ENCODE results near the gene DEPDC1. TPM values are rescaled to one million over a fixed set of nuclear protein-coding genes. Genes with fewer than 3 reads are reported as not detected.

The DEPDC1 gene
- total and polyA plus RNA-seq, 2 donors (not counting 1 experiment from before 2014, with no cell fraction given): 0.03 to 0.07 TPM

- H3K9me3 Mint-ChIP-seq (ENCODE audit: insufficient read depth): no peaks in the 10 kb centered on the region
- ATAC-seq (ENCODE audit: low read depth) (no peak), DNase-seq (no peak)
- ChIA-PET POLR2A (no interaction called here), CTCF (no interaction called here)
- H4K20me1 ChIP-seq (ENCODE audit: control insufficient read depth, insufficient read depth, low read length, poor library complexity, severe bottlenecking): no peaks in the 10 kb centered on the region
- WGBS (ENCODE audit: insufficient coverage): 97% methylated on average over 4 of the region's 8 CpGs
- no peaks in the 10 kb centered on the region for H3K4me1 Mint-ChIP-seq
- H3K27ac ChIP-seq (ENCODE audit: low read length in 2 of 2): no peak overlapping the region
- no peaks in the 10 kb centered on the region for H3K36me3 ChIP-seq (replicated peaks in 1 of 2; ENCODE audit: control extremely low read depth in 1 of 2, control insufficient read depth in 1 of 2, extremely low read depth in 1 of 2, insufficient read depth in 2 of 2, low read length in 1 of 2)
- H3K79me2 ChIP-seq (ENCODE audit: control insufficient read depth, insufficient read depth, low read length): no peaks in the 10 kb centered on the region
- no peaks in the 10 kb centered on the region for H3K9me3 ChIP-seq (ENCODE audit: control extremely low read depth in 1 of 3, control insufficient read depth in 2 of 3, insufficient read depth in 1 of 3, low read length in 2 of 3)
- no peak overlapping the region for H3K27ac Mint-ChIP-seq
- TF ChIP-seq, protein P1, sequence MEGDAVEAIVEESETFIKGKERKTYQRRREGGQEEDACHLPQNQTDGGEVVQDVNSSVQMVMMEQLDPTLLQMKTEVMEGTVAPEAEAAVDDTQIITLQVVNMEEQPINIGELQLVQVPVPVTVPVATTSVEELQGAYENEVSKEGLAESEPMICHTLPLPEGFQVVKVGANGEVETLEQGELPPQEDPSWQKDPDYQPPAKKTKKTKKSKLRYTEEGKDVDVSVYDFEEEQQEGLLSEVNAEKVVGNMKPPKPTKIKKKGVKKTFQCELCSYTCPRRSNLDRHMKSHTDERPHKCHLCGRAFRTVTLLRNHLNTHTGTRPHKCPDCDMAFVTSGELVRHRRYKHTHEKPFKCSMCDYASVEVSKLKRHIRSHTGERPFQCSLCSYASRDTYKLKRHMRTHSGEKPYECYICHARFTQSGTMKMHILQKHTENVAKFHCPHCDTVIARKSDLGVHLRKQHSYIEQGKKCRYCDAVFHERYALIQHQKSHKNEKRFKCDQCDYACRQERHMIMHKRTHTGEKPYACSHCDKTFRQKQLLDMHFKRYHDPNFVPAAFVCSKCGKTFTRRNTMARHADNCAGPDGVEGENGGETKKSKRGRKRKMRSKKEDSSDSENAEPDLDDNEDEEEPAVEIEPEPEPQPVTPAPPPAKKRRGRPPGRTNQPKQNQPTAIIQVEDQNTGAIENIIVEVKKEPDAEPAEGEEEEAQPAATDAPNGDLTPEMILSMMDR (IDR thresholded peaks at IDR 0.05): no peak
- no peak for TF ChIP-seq EZH2 (IDR thresholded peaks at IDR 0.05; ENCODE audit: borderline replicate concordance, insufficient read depth, low read depth, low read length, poor library complexity, severe bottlenecking)
- no peak overlapping the region for H3K9ac ChIP-seq (ENCODE audit: low read length)
- no peak overlapping the region for H3K4me3 Mint-ChIP-seq
- intact Hi-C loops (cut with micrococcal nuclease): no loop called here
- peaks cover 15% of the 10 kb centered on the region for H3K27me3 Mint-ChIP-seq
- no peak overlapping the region for H2AFZ ChIP-seq (ENCODE audit: insufficient read depth, low read depth, low read length, poor library complexity, severe bottlenecking)
- H3K4me2 ChIP-seq (replicated peaks; ENCODE audit: low read depth, low read length, poor library complexity, severe bottlenecking): no peak overlapping the region
- no peaks in the 10 kb centered on the region for H3K4me1 ChIP-seq (ENCODE audit: control insufficient read depth in 2 of 2, insufficient read depth in 2 of 2, low read length in 2 of 2)
- H3K27me3 ChIP-seq (replicated peaks in 1 of 4; ENCODE audit: control extremely low read depth in 1 of 4, control insufficient read depth in 3 of 4, insufficient read depth in 4 of 4, low read length in 3 of 4): peaks cover 0 to 2% (median 0%) of the 10 kb centered on the region in 4 experiments
- no peak overlapping the region for H3K4me3 ChIP-seq (ENCODE audit: control extremely low read depth in 1 of 5, extremely low read depth in 1 of 5, insufficient read depth in 1 of 5, low read depth in 2 of 5, low read length in 4 of 5)
Observed at GRCh38 chr1:68453060-68453670, 43.7 kb downstream of the DEPDC1 start.

DNA sequence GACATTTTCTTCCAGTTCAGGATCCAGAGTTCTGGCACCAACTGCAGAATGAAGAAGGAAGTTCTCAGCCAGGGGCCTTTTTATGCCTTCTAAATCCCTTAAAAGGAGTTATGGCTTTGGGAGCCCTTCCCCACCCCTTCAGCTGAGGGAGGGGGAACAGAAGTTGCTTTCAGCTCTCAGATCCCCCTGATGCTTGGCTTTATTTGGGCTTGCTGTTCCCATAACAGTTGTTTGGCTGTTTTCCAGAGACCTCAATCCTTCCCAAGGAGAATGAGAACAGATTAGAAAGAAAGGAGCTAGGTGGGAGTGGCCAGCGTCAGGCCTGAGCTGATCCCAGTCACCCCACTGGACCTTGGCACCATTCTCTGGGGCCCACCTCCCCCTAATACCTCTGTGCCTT, 47.0 kb downstream of the DEPDC1 start, which contains the start of gene RPE65:
Gene RPE65 (minus strand): TSS at position 54 of the 400 bp plus-strand sequence. CDS start 49 bp downstream, at position 5.
- no peaks in the 10 kb centered on the region for H3K36me3 ChIP-seq (replicated peaks in 1 of 2; ENCODE audit: control extremely low read depth in 1 of 2, control insufficient read depth in 1 of 2, extremely low read depth in 1 of 2, insufficient read depth in 2 of 2, low read length in 1 of 2)
- H3K4me1 Mint-ChIP-seq: no peaks in the 10 kb centered on the region
- WGBS (ENCODE audit: insufficient coverage): no CpG with 5 or more reads among the region's 1 CpG
- no peak within 1 kb of the TSS for H3K4me2 ChIP-seq (replicated peaks; ENCODE audit: low read depth, low read length, poor library complexity, severe bottlenecking)
- H3K9me3 Mint-ChIP-seq (ENCODE audit: insufficient read depth): no peaks in the 10 kb centered on the region
- ATAC-seq (ENCODE audit: low read depth) (no peak), DNase-seq (no peak)
- intact Hi-C loops (cut with micrococcal nuclease): no loop called here
- ChIA-PET POLR2A (no interaction called here), CTCF (no interaction called here)
- no peaks in the 10 kb centered on the region for H3K9me3 ChIP-seq (ENCODE audit: control extremely low read depth in 1 of 3, control insufficient read depth in 2 of 3, insufficient read depth in 1 of 3, low read length in 2 of 3)
- H3K27me3 ChIP-seq (replicated peaks in 1 of 4; ENCODE audit: control extremely low read depth in 1 of 4, control insufficient read depth in 3 of 4, insufficient read depth in 4 of 4, low read length in 3 of 4): peaks cover 0 to 2% (median 0%) of the 10 kb centered on the region in 4 experiments
- H3K79me2 ChIP-seq (ENCODE audit: control insufficient read depth, insufficient read depth, low read length): no peaks in the 10 kb centered on the region
- no peaks in the 10 kb centered on the region for H4K20me1 ChIP-seq (ENCODE audit: control insufficient read depth, insufficient read depth, low read length, poor library complexity, severe bottlenecking)
- peaks cover 11% of the 10 kb centered on the region for H3K27me3 Mint-ChIP-seq
- no peak for TF ChIP-seq EZH2 (IDR thresholded peaks at IDR 0.05; ENCODE audit: borderline replicate concordance, insufficient read depth, low read depth, low read length, poor library complexity, severe bottlenecking)
- TF ChIP-seq, protein P1 (IDR thresholded peaks at IDR 0.05): no peak
- H2AFZ ChIP-seq (ENCODE audit: insufficient read depth, low read depth, low read length, poor library complexity, severe bottlenecking): no peak within 1 kb of the TSS
- H3K9ac ChIP-seq (ENCODE audit: low read length): no peak within 1 kb of the TSS
- no peak within 1 kb of the TSS for H3K4me3 Mint-ChIP-seq
- H3K4me3 ChIP-seq (ENCODE audit: control extremely low read depth in 1 of 5, extremely low read depth in 1 of 5, insufficient read depth in 1 of 5, low read depth in 2 of 5, low read length in 4 of 5): no peak within 1 kb of the TSS
- no peak within 1 kb of the TSS for H3K27ac Mint-ChIP-seq
- no peak within 1 kb of the TSS for H3K27ac ChIP-seq (ENCODE audit: low read length in 2 of 2)
- no peaks in the 10 kb centered on the region for H3K4me1 ChIP-seq (ENCODE audit: control insufficient read depth in 2 of 2, insufficient read depth in 2 of 2, low read length in 2 of 2)
